GM23338 (cell line): Measurements from ENCODE around the gene SEPTIN8. TPM values are rescaled to one million over a fixed set of nuclear protein-coding genes. Genes with fewer than 3 reads are reported as not detected.

Source experiments
- ATAC-seq: fragments of 200-7000 bp; cut with Tn5 transposase; 3 replicates; pipeline ENCODE4 v1.9.1; 2020
- DNase-seq: peaks from one replicate; pipeline ENCODE4 v3.0.0-alpha.2; 2015; ENCODE audit warnings: low spot score
- H2AFZ ChIP-seq: fragments of 200-600 bp; sonication (generic); 2 replicates; pipeline ENCODE4 v1.8.0; 2016; ENCODE audit warnings: antibody characterized with exemption, mild to moderate bottlenecking, moderate library complexity
- H3F3A ChIP-seq: fragments of 200-600 bp; sonication (generic); replicated peaks from 2 replicates; pipeline ENCODE4 v1.8.0; 2017; ENCODE audit warnings: antibody characterized with exemption, mixed run types, low read depth
- H3K27ac ChIP-seq: fragments of 200-600 bp; sonication (generic); 2 replicates; pipeline ENCODE4 v1.6.1; 2016; ENCODE audit warnings: low read depth
- H3K27me3 ChIP-seq: fragments of 200-600 bp; sonication (generic); 2 replicates; pipeline ENCODE4 v1.8.0; 2016; ENCODE audit warnings: mild to moderate bottlenecking, mixed run types, moderate library complexity; ENCODE audit not compliant: insufficient read depth
- H3K36me3 ChIP-seq: fragments of 200-600 bp; sonication (generic); 2 replicates; pipeline ENCODE4 v1.8.0; 2016; ENCODE audit warnings: mild to moderate bottlenecking; ENCODE audit not compliant: insufficient read depth
- H3K4me1 ChIP-seq: fragments of 200-600 bp; sonication (generic); 2 replicates; pipeline ENCODE4 v1.8.0; 2016; ENCODE audit warnings: mild to moderate bottlenecking, moderate library complexity; ENCODE audit not compliant: insufficient read depth
- H3K4me2 ChIP-seq: fragments of 200-600 bp; sonication (generic); 2 replicates; pipeline ENCODE4 v1.7.1; 2017; ENCODE audit warnings: mixed run types
- H3K4me3 ChIP-seq: fragments of 200-600 bp; sonication (generic); 2 replicates; pipeline ENCODE4 v1.6.1; 2016; ENCODE audit warnings: mixed run types
- H3K79me2 ChIP-seq: fragments of 200-600 bp; sonication (generic); replicated peaks from 2 replicates; pipeline ENCODE4 v1.8.0; 2017; ENCODE audit warnings: mild to moderate bottlenecking; ENCODE audit not compliant: insufficient read depth
- H3K9me2 ChIP-seq: fragments of 200-600 bp; sonication (generic); 2 replicates; pipeline ENCODE4 v1.8.0; 2017; ENCODE audit not compliant: insufficient read depth
- H4K20me1 ChIP-seq: fragments of 200-600 bp; sonication (generic); replicated peaks from 2 replicates; pipeline ENCODE4 v1.8.0; 2017; ENCODE audit warnings: mild to moderate bottlenecking; ENCODE audit not compliant: insufficient read depth
- H3K27ac Mint-ChIP-seq: 2 replicates; pipeline ENCODE4 v1.8.0; 2020; ENCODE audit warnings: inconsistent platforms, mild to moderate bottlenecking, moderate library complexity, mixed read lengths
- H3K27me3 Mint-ChIP-seq: 3 replicates; pipeline ENCODE4 v1.8.0; 2022; ENCODE audit warnings: low read depth, mild to moderate bottlenecking, moderate library complexity, mixed read lengths, inconsistent platforms; ENCODE audit not compliant: insufficient read depth, poor library complexity
- H3K36me3 Mint-ChIP-seq: 3 replicates; pipeline ENCODE4 v1.8.0; 2021; ENCODE audit warnings: low read depth, mild to moderate bottlenecking, inconsistent platforms, moderate library complexity, mixed read lengths
- H3K4me1 Mint-ChIP-seq: 3 replicates; pipeline ENCODE4 v1.8.0; 2020; ENCODE audit warnings: mild to moderate bottlenecking, inconsistent platforms, mixed read lengths
- H3K4me3 Mint-ChIP-seq: 3 replicates; pipeline ENCODE4 v1.8.0; 2021; ENCODE audit warnings: moderate library complexity, mild to moderate bottlenecking, inconsistent platforms, mixed read lengths
- H3K9me3 Mint-ChIP-seq: 3 replicates; pipeline ENCODE4 v1.8.0; 2020; ENCODE audit warnings: moderate library complexity, mild to moderate bottlenecking, inconsistent platforms, mixed read lengths
- CTCF ChIP-seq, 2 experiments: fragments of 200-600 bp in 1 of 2; sonication (generic) in 1 of 2; conservative IDR thresholded peaks; 2 replicates each; pipeline versions ENCODE4 v1.5.1 to v1.6.1; 2016 to 2017; ENCODE audit warnings: antibody characterized with exemption in 2 of 2, low read depth in 2 of 2, mild to moderate bottlenecking in 2 of 2, moderate library complexity in 1 of 2
- POLR2AphosphoS5 ChIP-seq: IDR thresholded peaks from 2 replicates; pipeline ENCODE4 v1.6.1; 2016; ENCODE audit warnings: antibody characterized with exemption, low read depth
- polyA plus RNA-seq: library from polyadenylated mRNA; unstranded; fragments of >200 nt; fragmentation: Nextera tagmentation; extraction: Ambion mirVana; gene quantifications from 2 replicates; pipeline ENCODE4 v1.2.1, GENCODE V29; 2016
- total RNA-seq: library from RNA; depleted of rRNA; stranded (reverse); fragments of >200 nt; shearing (Covaris generic); gene quantifications from 2 replicates; pipeline ENCODE4 v1.2.3, GENCODE V29; 2014
- TF ChIP-seq, protein P1 (sequence below): fragments of 250-450 bp; sonication (Bioruptor Pico); IDR thresholded peaks from 2 replicates; pipeline ENCODE4 v1.5.0; 2020; ENCODE audit warnings: mild to moderate bottlenecking, moderate library complexity

Gene SEPTIN8
- total and polyA plus RNA-seq, 2 experiments from 2014 or later = 8.8 to 45.0 TPM

DNA sequence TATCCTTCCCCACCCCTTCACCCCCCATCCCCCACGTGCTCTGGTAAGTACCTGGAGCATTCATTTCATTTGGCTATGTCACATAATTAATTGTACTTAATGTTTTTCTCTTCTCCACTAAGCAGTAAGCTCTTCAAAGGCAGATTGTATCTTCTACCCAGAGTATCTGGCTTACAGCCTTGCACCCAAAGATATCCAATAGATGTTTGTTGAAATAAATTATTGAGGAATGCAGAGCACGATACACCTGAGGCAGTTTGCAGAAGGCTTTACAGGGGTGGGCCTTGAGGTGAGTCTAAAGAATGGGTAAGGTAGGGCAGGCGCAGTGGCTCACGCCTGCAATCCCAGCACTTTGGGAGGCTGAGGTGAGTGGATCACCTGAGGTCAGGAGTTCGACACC is 33.6 kb upstream of the SEPTIN8 start:
- ATAC-seq = no peak
- Histone ChIP-seq H3K27me3 (peaks cover 53% of the 10 kb centered on the region), H3F3A (0 out of 2 replicates have a peak, but pooled peaks cover 4% of the 10 kb centered on the region), H2AFZ (no peak overlapping the region), H3K4me3 (no peak overlapping the region), H3K4me1 (peaks cover 12% of the 10 kb centered on the region), H4K20me1 (peaks cover 5% of the 10 kb centered on the region; the same call in 1 of the 2 replicates), H3K79me2 (no peaks in the 10 kb centered on the region), H3K36me3 (no peaks in the 10 kb centered on the region), H3K27ac (no peak overlapping the region), H3K9me2 (no peaks in the 10 kb centered on the region), H3K4me2 (no peak overlapping the region)
- DNase-seq = no peak
- Mint-ChIP-seq H3K4me1 (peaks cover 20% of the 10 kb centered on the region), H3K27ac (no peak overlapping the region), H3K36me3 (peaks cover 3% of the 10 kb centered on the region; the same call in 1 of the 3 replicates), H3K27me3 (peaks cover 51% of the 10 kb centered on the region), H3K4me3 (no peak overlapping the region), H3K9me3 (peaks cover 3% of the 10 kb centered on the region; the same call in 1 of the 3 replicates)
- no peak for TF ChIP-seq CTCF (conservative IDR thresholded peaks at IDR 0.05; ENCODE audit: low read depth in 2 of 2)

DNA sequence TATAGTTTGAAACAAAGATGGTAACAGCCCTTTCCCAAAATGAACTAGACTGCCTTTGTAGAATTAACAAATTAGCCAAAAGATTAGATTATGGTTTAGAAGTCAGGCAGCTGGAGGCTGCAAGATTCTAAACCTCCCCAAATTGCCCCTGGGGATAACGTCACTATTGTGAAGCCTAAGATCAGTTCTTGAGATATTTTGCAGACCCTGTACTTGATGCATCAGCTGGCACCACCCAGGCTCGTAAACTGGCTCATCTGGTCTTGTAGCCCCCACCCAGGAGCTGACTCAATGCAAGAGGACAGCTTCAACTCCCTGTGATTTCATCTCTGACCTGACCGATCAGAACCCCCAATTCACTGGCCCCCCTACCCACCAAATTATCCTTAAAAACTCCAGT is 31.8 kb upstream of the SEPTIN8 start:
- Mint-ChIP-seq H3K27me3 (peaks cover 40% of the 10 kb centered on the region), H3K4me1 (peaks cover 20% of the 10 kb centered on the region), H3K9me3 (peaks cover 4% of the 10 kb centered on the region; the same call in 2 of the 3 replicates), H3K36me3 (no peaks in the 10 kb centered on the region; the same call in 2 of the 3 replicates), H3K4me3 (no peak overlapping the region), H3K27ac (no peak overlapping the region)
- Histone ChIP-seq H2AFZ (no peak overlapping the region), H4K20me1 (no peaks in the 10 kb centered on the region), H3K9me2 (no peaks in the 10 kb centered on the region), H3K36me3 (no peaks in the 10 kb centered on the region), H3F3A (no peaks in the 10 kb centered on the region), H3K27ac (no peak overlapping the region), H3K79me2 (no peaks in the 10 kb centered on the region), H3K4me3 (no peak overlapping the region), H3K4me2 (no peak overlapping the region), H3K27me3 (peaks cover 35% of the 10 kb centered on the region), H3K4me1 (peaks cover 12% of the 10 kb centered on the region)
- TF ChIP-seq POLR2AphosphoS5 = no peak
- TF ChIP-seq, protein P1, sequence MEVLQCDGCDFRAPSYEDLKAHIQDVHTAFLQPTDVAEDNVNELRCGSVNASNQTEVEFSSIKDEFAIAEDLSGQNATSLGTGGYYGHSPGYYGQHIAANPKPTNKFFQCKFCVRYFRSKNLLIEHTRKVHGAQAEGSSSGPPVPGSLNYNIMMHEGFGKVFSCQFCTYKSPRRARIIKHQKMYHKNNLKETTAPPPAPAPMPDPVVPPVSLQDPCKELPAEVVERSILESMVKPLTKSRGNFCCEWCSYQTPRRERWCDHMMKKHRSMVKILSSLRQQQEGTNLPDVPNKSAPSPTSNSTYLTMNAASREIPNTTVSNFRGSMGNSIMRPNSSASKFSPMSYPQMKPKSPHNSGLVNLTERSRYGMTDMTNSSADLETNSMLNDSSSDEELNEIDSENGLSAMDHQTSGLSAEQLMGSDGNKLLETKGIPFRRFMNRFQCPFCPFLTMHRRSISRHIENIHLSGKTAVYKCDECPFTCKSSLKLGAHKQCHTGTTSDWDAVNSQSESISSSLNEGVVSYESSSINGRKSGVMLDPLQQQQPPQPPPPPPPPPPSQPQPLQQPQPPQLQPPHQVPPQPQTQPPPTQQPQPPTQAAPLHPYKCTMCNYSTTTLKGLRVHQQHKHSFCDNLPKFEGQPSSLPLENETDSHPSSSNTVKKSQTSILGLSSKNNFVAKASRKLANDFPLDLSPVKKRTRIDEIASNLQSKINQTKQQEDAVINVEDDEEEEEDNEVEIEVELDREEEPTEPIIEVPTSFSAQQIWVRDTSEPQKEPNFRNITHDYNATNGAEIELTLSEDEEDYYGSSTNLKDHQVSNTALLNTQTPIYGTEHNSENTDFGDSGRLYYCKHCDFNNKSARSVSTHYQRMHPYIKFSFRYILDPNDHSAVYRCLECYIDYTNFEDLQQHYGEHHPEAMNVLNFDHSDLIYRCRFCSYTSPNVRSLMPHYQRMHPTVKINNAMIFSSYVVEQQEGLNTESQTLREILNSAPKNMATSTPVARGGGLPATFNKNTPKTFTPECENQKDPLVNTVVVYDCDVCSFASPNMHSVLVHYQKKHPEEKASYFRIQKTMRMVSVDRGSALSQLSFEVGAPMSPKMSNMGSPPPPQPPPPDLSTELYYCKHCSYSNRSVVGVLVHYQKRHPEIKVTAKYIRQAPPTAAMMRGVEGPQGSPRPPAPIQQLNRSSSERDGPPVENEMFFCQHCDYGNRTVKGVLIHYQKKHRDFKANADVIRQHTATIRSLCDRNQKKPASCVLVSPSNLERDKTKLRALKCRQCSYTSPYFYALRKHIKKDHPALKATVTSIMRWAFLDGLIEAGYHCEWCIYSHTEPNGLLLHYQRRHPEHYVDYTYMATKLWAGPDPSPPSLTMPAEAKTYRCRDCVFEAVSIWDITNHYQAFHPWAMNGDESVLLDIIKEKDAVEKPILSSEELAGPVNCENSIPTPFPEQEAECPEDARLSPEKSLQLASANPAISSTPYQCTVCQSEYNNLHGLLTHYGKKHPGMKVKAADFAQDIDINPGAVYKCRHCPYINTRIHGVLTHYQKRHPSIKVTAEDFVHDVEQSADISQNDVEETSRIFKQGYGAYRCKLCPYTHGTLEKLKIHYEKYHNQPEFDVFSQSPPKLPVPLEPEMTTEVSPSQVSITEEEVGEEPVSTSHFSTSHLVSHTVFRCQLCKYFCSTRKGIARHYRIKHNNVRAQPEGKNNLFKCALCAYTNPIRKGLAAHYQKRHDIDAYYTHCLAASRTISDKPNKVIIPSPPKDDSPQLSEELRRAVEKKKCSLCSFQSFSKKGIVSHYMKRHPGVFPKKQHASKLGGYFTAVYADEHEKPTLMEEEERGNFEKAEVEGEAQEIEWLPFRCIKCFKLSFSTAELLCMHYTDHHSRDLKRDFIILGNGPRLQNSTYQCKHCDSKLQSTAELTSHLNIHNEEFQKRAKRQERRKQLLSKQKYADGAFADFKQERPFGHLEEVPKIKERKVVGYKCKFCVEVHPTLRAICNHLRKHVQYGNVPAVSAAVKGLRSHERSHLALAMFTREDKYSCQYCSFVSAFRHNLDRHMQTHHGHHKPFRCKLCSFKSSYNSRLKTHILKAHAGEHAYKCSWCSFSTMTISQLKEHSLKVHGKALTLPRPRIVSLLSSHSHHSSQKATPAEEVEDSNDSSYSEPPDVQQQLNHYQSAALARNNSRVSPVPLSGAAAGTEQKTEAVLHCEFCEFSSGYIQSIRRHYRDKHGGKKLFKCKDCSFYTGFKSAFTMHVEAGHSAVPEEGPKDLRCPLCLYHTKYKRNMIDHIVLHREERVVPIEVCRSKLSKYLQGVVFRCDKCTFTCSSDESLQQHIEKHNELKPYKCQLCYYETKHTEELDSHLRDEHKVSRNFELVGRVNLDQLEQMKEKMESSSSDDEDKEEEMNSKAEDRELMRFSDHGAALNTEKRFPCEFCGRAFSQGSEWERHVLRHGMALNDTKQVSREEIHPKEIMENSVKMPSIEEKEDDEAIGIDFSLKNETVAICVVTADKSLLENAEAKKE (CRISPR knock-in tag) = no peak
- DNase-seq (no peak), ATAC-seq (no peak)
